ENCODE measurements around the gene CFHR1.

CFHR1 gene

DNA sequence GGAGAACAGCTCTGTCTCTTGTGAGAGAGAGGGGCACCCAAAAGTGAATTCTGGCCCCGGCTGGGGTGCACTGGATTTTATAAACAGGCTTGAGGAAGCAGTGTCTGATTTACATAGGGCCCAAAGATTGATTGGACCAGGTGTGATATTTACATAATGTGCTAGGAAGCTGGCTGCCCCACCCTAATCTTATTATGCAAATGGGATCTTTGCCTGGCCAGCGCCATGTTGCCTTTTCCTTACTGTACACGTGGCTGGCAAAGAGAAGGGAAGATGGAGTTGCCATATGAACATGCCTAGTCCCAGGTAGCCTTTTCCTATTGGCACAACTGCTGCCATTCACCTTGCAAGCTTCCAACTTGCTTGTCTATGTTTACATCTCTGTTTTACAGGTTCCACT, 39.3 kb downstream of the CFHR1 start:
- DNase-seq (ENCODE audit: insufficient read length, low spot score), result no peak
- TF ChIP-seq, protein P1, sequence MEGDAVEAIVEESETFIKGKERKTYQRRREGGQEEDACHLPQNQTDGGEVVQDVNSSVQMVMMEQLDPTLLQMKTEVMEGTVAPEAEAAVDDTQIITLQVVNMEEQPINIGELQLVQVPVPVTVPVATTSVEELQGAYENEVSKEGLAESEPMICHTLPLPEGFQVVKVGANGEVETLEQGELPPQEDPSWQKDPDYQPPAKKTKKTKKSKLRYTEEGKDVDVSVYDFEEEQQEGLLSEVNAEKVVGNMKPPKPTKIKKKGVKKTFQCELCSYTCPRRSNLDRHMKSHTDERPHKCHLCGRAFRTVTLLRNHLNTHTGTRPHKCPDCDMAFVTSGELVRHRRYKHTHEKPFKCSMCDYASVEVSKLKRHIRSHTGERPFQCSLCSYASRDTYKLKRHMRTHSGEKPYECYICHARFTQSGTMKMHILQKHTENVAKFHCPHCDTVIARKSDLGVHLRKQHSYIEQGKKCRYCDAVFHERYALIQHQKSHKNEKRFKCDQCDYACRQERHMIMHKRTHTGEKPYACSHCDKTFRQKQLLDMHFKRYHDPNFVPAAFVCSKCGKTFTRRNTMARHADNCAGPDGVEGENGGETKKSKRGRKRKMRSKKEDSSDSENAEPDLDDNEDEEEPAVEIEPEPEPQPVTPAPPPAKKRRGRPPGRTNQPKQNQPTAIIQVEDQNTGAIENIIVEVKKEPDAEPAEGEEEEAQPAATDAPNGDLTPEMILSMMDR (IDR thresholded peaks at IDR 0.05; ENCODE audit: insufficient read depth, missing control alignments), result no peak
- no peak for FAIRE-seq

DNA sequence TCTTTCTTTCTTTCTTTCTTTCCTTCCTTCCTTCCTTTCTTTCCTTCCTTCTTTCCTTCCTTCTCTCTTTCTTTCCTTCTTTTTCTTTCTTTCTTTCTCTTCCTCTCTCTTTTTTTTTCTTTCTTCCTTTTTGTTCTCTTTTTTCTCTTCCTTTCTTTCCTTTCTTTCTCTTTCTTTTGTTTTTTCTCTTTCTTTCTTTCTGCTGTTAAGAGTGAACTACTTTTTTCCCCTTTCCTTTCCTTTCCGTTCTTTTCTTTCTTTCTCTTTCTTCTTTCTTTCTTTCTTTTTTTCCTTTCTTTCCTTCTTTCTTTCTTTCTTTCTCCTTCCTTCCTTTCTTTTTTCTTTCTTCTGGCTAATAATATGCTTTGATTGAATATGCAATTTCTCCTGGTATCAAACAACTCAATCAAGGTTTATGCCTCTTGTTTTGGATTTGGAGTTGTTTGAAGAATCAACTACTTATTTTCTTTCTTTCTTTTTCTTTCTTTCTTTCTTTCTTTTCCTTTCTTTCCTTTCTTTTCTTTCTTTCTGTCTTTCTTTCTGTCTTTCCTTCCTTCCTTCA, 40.9 kb downstream of the CFHR1 start:
- no peak for FAIRE-seq
- TF ChIP-seq, protein P1 (IDR thresholded peaks at IDR 0.05; ENCODE audit: insufficient read depth, missing control alignments), result no peak
- DNase-seq (ENCODE audit: insufficient read length, low spot score), result no peak

DNA sequence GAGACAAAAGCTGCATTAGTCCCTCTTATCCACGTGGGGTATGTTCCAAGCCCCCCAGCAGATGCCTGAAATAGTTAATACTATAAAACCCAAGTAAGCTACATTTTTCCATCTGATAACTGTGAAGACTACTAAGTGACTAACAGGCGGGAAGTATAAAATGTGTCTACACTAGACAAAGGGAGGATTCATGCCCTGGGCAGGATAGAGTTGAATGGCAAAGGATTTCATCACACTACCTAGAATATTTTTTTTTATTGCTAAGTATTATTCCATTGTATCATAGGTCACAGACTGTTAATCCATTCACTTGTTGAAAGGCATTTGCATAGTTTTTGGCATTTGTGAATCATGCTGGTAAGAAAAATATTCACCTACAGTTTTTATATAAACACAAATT, 41.9 kb downstream of the CFHR1 start:
- FAIRE-seq (no peak), DNase-seq (ENCODE audit: insufficient read length, low spot score) (no peak)
- TF ChIP-seq, protein P1 (IDR thresholded peaks at IDR 0.05; ENCODE audit: insufficient read depth, missing control alignments), result no peak

DNA sequence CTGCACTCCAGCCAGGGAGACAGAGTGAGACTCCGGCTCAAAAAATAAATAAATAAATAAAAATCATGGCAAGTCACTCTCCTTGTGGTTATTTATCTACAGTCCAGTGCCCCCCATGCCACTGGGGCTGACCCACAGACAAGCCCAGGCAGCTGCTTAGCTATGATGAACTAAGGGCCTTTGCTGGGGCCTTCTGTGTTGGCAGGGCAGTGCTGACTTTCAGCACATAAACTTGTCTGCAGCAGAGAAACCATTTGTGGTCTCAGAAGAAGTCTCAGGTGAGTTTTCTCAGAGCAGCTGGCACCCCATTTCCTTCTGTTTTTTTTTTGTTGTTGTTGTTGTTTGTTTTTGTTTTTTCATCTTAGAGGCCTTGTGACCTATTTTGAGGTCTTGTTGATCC, 47.4 kb downstream of the CFHR1 start:
- DNase-seq (ENCODE audit: insufficient read length, low spot score) (no peak), FAIRE-seq (no peak)
- TF ChIP-seq, protein P1 (IDR thresholded peaks at IDR 0.05; ENCODE audit: insufficient read depth, missing control alignments), result no peak

DNA sequence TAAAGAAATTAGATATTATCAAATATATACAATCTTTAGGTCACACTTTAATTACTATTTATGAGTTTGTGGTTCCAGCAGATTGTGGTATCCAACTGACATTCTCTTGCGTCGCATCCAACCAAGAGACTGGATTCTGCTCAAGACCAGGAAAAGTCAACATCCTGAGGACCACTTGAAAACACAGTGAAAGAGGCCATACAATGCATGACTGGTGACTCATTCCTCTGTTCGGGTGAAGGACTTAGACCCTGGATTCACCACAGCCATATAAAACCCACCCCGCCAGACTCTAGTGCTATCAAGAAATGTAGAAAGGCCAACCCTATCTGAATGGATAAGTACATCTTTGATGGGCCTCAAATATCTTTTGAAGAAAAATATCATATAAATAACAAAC, 53.9 kb downstream of the CFHR1 start:
- TF ChIP-seq, protein P1 (IDR thresholded peaks at IDR 0.05; ENCODE audit: insufficient read depth, missing control alignments), result no peak
- DNase-seq (ENCODE audit: insufficient read length, low spot score) (no peak), FAIRE-seq (no peak)

DNA sequence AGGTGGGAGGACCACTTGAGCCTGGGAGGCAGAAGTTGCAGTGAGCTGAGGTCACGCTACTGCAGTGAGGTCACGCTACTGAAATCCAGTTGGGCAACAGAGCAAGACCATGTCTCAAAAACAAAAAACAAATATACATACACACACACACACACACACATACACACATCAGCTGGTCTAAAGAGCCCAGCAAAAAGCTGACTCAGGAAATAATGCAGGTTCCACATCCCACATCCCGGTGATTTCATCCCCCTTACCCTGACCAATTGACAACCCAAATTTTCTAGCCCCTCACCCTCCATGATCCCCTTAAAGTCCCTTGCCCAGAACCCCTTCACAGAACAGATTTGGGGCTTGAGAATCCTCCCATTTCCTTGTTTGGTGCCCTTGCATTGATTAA, 56.4 kb downstream of the CFHR1 start:
- DNase-seq (ENCODE audit: insufficient read length, low spot score) (no peak), FAIRE-seq (no peak)
- TF ChIP-seq, protein P1 (IDR thresholded peaks at IDR 0.05; ENCODE audit: insufficient read depth, missing control alignments), result no peak

DNA sequence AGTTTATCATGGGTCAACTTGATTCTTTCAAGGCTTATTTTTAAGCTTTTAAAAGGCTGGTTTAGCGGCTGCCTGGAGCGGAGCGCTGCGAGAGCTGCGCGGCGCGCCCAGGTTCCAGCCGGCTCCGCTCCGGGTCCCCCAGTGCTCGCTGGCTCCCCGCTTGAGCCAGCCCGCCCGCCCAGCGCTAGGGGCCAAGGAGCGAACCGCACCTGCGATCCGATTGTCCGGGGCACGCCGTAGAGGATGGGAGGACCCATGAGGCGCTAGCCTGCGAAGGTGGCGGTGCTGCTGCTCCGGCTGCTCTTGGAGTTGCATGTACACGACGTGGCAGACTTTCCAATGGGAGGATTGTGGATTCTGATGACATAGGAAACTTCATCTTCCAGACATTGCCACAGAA, 58.4 kb downstream of the CFHR1 start:
- DNase-seq (ENCODE audit: insufficient read length, low spot score) (no peak), FAIRE-seq (no peak)
- TF ChIP-seq, protein P1 (IDR thresholded peaks at IDR 0.05; ENCODE audit: insufficient read depth, missing control alignments), result no peak
